ENCODE results near the gene CDC5L. TPM values are rescaled to one million over a fixed set of nuclear protein-coding genes. Genes with fewer than 3 reads are reported as not detected.
A peak's percentile ranks its signal among the peaks of the same experiment; 100 is the strongest.
"Not testable (repeated sequence)": the region's sequence is repeated elsewhere in the genome, so short reads cannot be mapped to it uniquely, and the experiment has no call there.

Gene CDC5L
- 26.2 and 31.1 TPM in 2 replicates for total RNA-seq

DNA sequence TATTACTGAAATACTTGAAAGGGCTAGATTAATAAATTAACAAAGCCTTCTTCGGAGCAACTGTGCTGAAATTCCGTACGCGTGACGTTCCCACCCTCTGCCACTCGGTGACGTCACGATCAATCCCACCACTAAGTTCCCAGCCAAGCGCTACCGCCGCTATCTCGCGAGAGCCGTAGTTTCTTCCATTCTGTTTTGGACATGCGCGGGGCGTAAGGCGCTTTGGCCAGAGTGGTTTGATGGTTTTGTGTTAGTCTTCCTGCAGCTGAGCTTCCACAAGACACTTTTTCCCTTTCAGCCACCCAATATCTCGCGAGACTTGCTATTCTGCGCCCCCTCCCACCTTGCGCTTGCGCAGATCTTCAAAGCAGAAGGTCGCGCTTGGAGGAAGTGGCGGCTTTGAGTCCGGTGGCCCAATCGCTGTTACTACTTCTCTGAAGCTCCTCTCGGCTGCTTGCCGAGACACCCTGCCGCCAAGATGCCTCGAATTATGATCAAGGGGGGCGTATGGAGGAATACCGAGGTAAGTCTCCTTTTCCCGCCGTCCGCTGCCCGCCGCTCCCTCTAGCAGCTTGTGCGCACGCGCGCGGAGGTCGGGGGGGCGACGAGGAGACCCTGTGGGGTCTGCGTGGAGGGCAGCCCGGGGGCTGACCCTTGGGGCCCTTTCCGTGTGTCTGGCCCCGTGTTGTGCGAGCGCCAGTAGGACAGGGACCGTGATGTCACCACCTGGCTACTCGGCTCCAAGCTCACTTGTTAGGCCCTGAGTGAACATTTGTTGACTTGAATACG lies at the start of gene CDC5L:
CDC5L (plus strand) TSS at position 361 of the 789 bp plus-strand sequence; CDS start at position 479, 118 bp downstream.
- peak; percentile 100 for DNase-seq

DNA sequence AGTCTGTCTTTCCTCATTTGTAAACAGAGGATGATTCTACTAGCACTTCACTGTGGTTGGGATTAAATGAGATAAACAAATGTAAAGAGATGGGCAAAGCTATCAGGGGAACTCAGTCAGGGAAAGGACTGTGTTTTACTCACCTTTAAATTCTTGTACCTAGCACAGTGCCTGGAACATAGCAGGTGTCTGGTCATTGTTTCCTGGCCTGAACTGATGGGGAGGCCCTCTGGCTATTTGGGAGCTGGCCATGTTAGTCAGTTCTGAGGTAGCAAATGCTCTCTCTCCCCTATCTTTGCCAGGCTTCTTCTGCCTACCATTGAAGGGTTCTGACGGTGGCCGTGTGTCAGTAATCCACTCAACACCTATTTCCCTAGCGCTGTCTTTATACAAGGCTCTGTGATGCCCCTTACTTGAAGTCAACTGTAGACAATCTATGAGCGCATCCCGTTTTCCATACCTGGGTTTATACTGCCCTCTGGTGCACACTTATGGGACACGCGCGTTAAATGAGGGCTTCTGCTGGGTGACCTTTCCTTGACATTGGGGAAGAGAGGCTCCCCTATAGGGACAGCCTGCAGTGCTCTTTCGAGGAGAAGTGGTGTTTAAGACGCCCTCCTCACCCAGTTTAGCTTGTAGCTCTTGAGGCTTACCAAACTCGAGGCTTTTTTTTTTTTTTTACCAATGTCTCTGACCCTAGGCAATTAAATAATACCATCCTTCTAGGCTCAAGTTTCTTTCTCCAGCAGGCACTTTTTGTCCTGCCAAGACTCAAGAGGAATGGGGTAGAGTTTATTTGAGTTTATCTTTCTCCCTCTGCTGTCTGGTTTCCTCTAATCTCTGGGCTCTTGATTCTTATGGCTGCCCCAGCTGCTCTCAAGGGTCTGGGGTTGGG lies 49.0 kb upstream of the CDC5L start:
- DNase-seq, result peak; percentile 80

DNA sequence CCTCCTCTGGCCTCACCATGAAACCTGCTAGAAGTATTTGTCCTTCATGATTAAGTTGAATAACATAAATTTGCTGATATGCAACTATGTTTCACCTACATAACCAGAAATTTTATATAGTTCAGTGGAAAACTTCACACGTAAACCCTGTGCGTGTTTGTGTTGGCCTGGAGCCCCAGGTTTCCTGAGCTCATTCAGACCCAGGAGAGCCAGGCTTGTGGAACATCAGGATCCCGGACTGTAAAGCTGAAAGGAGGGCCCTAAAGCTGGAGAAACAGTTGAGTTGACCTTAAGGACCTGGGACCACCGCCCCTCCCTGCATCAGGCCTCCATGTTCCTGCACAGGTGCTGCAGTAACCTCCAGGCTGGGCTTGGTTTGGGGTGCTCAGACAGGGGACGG lies 48.2 kb upstream of the CDC5L start:
- peak; percentile 19 for DNase-seq

DNA sequence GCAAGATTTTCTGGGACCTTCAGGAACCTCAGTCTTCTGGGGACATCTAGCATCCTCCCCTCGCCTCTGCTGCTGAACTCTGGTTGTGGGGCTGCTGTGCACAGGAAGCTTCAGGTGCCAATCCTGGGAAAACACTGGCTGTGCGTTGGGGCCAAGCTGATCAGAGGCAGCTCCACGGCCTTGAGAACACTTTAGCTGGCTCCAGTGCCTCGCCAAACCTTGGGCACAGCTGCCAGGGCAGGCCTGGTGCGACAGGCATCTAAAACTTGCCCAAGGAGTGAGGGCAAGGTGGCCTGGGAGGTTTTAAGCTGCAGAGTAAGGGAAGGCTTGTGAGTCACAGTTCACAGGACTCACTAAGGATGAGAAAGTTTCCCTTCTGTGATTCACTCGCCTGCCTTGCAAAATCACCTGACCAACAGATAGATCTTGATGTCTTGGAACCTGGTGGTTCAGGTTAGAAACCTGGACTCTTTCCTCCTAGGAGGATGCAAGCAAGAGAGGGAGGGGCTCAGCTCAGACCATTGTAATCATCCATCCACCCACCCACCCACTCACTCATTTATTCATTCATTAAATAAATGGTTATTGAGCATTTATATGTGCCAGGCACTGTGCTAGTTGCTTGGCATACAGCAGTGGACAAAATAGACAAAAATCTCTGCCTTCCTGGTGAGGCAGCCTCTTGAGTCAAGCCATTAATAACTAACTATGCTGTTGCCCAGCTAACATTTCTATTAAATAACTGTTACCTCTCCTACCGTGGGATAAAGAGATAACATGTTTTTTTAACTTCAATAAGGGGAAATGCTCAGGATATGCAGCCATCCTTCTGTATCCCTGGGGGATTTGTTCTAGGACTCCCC lies 47.5 kb upstream of the CDC5L start:
- peak; percentile 13 for DNase-seq

DNA sequence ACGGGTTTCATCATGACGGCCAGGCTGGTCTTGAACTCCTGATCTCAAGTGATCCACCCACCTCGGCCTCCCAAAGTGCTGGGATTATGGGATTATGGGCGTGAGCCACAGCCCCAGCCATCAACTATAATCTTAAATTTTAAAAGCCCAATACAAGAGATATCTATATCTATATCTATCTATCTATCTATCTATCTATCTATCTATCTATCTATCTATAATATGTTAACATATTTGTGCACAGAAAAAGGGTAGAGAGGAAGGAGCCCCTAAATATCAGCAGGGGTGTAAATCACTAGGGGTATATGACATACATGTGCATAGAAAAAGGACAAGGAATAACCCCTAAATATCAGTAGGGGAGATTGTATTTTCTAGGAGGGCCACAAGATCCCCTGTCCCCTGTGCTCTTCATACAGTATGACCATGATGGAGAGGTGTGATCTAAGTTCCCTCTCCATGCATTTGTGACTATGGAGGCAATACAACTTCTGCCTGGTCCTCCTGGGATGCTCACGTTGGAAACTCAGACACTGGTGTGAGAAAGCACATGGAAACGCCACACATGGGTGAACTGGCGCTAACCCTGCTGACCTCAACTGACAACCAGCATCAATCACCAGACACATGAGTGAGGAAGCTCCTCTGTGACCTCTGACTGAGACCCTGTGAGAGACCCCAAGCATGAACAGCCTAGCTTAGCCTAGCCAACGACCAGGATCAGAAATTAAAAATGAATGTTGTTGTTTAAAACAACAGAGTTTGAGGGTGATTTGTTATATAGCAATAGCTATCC lies 46.2 kb upstream of the CDC5L start:
- no peak for DNase-seq

DNA sequence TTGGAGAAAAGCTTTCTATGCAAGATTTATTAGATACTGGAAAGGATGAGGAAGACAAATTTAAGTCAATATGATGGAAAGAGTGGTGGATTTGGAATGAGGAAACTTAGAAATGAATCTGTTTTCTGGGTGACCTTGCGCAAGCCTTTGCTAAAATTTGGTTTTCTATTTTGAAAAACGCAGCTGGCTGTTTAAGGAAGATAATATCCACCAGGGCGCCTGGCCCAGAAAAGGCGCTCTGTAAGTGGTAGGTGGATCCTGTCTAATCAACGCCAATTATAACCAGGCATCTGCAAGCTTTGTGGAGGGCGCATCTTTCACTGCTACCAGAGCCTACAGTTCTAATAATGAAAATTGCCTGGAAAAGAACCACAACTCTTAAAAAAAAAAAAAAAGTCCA lies 45.5 kb upstream of the CDC5L start:
- DNase-seq, result no peak

DNA sequence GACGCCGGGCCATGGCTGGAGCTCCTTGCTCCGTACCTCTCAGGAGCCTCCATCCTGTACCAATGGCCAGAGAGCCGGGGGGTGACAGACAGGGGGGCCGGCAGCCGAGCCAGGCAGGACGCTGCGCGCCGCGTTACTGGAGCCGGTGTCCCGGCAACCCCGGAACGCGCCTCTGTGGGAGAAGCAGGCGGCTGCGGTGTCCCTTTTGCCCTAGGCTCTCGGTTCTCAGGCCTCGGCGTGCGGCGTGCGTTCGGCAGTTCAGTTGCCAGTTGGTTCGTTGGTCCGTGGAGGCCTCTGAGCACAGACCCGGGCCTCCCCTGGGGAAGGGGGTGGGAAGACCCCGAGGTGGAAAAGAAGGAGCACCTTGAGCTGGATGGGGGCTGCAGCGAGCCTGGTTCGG lies 45.0 kb upstream of the CDC5L start, which contains the start of gene SPATS1:
SPATS1 (plus strand) TSS at position 162 of the 400 bp plus-strand sequence. CDS start 446 bp downstream, outside the sequence.
- DNase-seq, result no peak

DNA sequence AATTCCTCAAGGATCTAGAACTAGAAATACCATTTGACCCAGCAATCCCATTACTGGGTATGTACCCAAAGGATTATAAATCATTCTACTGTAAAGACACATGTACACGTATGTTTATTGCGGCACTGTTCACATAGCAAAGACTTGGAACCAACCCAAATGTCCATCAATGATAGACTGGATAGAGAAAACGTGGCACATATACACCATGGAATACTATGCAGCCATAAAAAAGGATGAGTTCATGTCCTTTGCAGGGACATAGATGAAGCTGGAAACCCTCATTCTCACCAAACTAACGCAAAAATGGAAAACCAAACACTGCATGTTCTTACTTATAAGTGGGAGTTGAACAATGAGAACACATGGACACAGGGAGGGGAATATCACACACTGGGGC lies 40.7 kb upstream of the CDC5L start:
- DNase-seq, result not testable (repeated sequence)

DNA sequence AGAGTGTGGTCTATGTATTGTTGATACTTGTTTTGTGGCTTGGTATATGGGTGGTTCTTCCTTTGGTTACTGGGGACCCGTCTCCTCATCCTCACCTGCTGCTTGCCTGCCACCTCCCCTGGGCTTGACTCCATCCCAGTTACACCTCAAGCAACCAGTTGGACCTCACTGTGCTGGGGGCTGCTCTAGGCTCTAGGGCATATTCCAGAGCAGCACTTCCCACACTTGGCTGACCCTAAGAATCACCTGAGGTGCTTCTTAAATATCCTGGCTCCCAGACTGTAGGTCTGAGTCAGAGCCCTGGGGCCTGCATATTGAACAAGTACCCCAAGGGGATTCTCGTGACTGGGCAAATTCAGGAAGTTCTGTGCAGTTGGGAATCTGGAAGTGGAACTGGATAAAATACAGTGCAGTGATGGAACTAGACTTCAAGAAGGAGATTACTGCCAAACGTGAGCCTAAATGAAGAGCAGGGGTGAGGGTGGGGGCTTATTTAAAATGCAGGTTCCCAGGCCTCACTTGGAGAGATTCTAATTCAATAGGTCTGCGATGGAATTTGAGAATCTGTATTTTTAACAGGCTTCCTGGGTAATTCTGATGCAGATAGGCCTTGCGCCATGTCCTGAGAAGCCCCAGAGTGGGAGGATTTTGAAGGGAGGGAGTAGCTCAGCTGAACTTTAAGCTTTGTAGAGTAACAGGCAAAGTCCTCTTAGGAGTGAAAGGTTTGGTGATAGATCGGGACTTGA lies 37.4 kb upstream of the CDC5L start:
- DNase-seq, result no peak

DNA sequence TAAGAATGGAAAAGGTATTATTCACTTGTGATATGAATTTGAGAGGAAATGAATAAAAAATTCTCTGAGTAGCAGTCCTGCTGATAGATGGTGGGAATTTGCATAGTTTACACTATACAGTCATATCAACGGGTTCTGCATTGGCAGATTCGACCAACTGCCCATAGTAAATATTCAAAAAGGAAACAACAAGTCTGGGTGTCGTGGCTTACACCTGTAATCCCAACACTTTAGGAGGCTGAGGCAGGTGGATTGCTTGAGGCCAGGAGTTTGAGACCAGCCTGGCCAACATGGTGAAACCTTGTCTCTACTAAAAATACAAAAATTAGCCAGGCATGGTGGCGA lies 36.9 kb upstream of the CDC5L start:
- not testable (repeated sequence) for DNase-seq

DNA sequence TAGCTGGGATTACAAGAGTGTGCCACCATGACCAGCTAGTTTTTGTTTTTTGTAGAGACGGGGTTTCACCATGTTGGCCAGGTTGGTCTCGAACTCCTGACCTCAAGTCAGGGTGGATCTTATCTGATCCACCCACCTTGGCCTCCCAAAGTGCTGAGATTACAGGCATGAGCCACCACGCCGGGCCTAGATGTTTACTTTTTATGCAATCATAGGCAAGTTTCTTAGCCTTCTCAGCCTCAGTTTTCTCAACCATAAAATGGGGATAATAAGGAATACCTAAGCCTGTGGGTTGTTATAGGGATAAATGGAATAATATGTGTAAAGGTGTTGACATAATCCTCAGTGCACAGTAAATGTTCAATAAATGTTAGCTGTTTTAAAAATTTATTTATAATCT lies 35.2 kb upstream of the CDC5L start:
- DNase-seq, result no peak

DNA sequence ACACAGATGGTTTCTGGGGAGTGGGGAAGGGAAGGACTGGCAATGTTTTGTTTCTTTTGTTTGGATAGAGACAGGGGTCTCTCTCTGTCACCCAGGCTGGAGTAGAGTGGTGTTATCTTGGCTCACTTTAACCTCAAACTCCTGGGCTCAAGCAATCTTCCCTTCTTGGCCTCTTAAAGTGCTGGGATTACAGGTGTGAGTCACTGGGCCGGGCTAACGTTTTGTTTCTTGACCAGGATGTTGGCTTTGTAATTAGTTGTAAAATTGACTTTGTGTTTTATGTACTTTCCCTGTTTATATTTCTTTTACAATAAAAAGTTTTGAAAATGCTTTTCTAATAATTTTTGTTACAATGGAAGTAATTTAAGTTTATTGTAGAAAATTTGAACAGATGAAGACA lies 34.2 kb upstream of the CDC5L start:
- DNase-seq, result no peak

DNA sequence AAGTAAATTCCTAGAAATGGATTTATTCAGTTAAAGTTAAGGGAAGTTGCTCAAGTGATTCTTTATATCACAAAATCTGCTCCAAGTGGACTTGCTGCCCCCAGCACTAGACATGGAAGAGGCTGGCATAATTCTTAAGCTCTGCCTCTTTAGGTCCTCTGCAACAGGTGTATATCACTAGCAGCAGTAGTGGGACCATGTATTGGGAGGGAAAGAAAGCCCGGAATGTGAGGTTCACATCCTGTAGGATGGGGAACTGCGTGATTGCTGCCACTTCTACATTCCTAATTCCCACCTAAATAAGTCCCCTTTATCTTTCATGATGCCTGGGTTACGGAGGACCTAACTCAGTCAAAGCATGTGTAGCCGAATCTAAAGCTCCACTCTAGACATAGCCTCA lies 31.9 kb upstream of the CDC5L start:
- no peak for DNase-seq

DNA sequence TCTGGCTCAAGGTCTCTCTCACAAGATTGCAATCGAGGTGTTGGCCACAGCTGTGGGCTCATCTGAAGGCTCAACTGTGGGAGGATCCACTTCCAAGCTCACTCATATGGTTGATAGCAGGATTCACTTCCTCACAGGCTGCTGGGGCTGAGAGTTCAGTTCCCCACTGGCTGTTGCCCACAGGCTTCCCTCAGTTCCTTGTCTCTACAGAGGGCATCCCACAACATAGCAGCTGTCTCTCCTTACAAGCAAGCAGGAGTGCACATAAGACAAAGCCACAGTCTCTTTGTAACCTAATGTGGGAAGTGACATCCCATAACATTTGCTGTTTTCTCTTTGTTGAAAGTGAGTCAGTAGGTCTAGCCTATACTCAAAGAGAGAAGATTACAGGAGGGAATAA lies 31.0 kb upstream of the CDC5L start:
- no peak for DNase-seq

DNA sequence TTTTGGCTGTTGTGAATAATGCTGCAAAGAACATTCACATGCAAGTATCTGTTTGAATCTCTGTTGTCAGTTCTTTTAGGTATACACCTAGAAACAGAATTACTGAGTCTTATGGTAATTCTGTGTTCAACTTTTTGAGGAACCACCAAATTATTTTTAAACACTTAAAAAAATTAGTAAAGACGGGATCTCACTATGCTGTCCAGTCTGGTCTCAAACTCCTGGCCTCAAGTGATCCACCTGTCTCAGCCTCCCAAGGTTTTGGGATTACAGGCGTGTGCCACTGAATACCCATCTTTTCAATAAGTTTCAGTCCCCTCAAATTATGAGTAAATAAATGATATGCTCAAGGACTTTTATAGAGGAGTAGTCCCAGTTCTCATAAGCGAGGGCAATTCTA lies 27.5 kb upstream of the CDC5L start:
- no peak for DNase-seq

DNA sequence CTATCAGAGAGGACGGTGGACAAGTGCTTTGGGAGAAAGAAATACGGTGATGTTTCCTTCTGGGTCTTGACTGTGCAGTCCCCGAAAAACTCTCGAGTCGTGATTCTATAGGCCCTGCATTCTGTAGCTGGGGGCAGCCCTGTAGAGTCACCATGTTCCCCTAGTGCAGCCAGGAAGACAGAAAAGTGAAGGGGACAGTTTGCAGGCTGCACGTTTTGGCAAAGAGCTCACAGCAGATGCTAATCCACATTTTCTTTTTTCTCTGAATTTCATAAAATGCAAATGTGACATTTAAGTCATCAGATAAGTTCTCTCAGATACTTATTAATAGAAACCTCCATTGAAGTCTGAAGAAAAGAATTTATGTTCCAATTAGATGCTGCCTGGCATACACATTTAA lies 25.6 kb upstream of the CDC5L start:
- no peak for DNase-seq

DNA sequence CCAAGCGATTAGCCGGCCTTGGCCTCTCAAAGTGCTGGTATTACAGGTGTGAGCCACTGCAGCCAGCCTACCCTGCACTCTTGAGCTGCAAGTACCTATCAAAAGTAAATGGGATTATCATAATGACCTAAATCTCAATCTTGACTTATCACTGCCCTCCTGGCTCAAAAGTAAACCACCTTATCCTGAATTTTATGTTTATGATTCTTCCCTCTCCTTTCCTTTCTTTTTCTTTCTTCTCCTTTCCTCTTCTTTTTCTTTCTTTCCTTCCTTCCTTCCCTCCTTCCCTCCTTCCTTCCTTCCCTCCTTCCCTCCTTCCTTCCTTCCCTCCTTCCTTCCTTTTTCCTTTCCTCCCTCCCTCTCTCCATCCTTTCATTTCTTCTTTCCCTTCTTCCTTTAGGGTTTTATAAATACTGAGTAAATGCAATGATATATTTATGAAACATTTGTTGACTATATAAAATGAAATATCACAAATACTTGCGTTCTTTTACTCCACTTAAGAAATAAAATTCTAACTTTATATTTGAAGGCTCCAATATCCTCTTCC lies 24.1 kb upstream of the CDC5L start:
- no peak for DNase-seq

DNA sequence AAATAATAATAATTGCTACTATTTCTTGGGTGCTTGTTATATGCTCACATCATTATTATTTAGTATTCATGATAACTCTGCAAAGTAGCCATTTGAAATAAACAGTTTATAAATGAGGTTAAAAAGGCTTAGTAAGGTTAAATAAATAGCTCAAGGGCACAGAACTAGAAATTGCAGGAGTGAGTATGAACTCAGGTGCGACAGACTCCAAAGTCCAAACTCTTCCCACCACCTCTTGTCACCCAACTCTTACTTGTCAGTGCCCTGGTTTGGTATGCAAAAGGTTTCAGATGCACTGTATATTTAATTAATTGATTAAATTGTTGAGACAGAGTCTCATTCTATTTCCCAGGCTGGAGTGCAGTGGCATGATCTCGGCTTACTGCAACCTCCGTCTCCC lies 20.7 kb upstream of the CDC5L start:
- no peak for DNase-seq

DNA sequence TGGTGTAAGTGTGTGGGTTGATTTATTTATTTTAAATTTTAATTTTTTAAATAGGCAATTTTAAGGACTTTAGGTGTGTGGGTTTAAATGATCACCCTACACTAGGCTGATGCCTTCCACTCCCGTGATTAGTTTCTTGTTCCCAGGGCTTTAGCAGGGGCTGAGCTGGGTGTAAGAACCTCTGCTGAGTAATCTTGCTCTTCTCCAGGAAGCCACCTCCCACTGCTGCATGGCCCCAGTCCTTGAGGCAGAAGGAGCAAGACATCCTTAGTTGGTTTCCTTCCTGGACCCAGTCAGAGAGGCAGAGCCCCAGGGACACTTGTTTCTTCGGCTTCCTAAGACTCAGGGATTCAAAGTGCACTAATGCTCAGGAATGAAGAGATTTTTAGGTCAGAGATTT lies 19.8 kb upstream of the CDC5L start:
- peak; percentile 39 for DNase-seq

DNA sequence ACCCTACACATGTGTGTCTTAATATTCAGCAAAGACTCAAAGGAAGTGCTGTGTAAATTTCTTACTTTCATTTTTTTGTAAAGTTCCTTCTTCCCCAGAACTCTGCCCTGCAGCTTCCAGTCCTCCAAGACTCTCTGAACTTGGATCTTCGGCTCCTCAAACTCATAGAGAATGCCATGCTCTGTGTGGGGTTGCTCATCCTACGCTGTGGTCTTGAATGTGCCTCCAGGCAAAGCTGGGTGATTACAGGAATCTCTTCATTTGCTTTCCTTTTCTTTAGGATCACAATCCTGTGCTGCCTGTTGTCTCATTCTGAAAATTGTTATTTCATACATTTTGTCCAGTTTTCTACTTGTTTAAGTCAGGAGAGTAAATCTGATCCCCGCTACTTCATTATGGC lies 14.5 kb upstream of the CDC5L start:
- DNase-seq, result no peak

DNA sequence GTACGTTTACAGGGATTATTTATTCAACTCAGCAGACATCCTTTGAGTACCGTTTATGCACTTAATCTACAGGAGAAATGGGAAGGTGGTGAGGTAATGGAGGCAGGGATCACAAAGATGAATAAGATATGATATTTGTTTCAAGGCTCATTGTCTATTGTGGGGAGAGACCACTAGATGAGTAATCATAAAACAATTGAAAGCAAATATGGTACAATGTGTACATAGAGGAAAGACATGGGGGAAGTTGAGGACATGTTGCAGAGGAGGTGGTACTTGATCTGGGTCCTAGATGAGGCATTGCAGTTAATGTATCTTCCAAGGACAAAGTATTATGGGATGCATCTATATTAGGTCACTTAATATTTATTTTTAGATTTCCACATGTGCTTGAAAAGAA lies 13.7 kb upstream of the CDC5L start:
- peak; percentile 45 for DNase-seq

Measured in dermis blood vessel endothelial cell (primary cell).